ENCODE results near the gene HES5. TPM values are rescaled to one million over a fixed set of nuclear protein-coding genes. Genes with fewer than 3 reads are reported as not detected.
A peak's percentile ranks its signal among the peaks of the same experiment; 100 is the strongest.

The HES5 gene
- total and polyA plus RNA-seq, 2 of the 13 experiments (the other 11 are each of a cell fraction or from before 2014, with no cell fraction given), result not detected

GRCh38 chr1:2534687-2535441 lies 4.8 kb upstream of the HES5 start:
- in situ Hi-C loops (cut with HindIII; ENCODE audit: extremely low pct_ligation_motif_present, low pct_unique_long_range_greater_than_20kb), result no loop called here
- CTCF ChIA-PET (ENCODE audit: low intra/inter-chr PET ratio, low total read pairs), result no interaction called here
- no peak for FAIRE-seq
- Histone ChIP-seq H3K36me3 (replicated peaks in 1 of 2; ENCODE audit: control insufficient read depth in 1 of 2, insufficient read depth in 2 of 2, low read length in 2 of 2) (no peaks in the 10 kb centered on the region), H3K79me2 (ENCODE audit: insufficient read depth, low read length) (no peaks in the 10 kb centered on the region), H3K4me3 (replicated peaks in 1 of 3; ENCODE audit: insufficient read depth in 1 of 3, low read depth in 2 of 3, low read length in 3 of 3) (no peak overlapping the region), H3K4me2 (ENCODE audit: low read depth, low read length) (no peak overlapping the region), H3K9me3 (ENCODE audit: low read length) (no peaks in the 10 kb centered on the region), H3K27ac (ENCODE audit: extremely low read length, insufficient read depth, low read length) (no peak overlapping the region), H3K9ac (ENCODE audit: insufficient read depth, low read depth, low read length) (no peak overlapping the region), H3K4me1 (ENCODE audit: insufficient read depth, low read length) (peaks cover 7% of the 10 kb centered on the region; the same call in 1 of the 2 replicates), H3K27me3 (ENCODE audit: control insufficient read depth in 1 of 2, insufficient read depth in 2 of 2, low read length in 2 of 2) (peaks cover 15 to 67% of the 10 kb centered on the region in 2 experiments), H2AFZ (ENCODE audit: low read length) (no peak overlapping the region), H4K20me1 (ENCODE audit: insufficient read depth, low read length) (no peaks in the 10 kb centered on the region)
- POLR2A ChIA-PET, result interaction anchor here (1.4 to 2.1 kb wide), 3 partner anchors 9 to 11 kb away, joined by 5 to 7 read pairs (median 5); partner anchors contain the start of gene PANK4
- WGBS (ENCODE audit: low lambda C conversion rate), result 10% methylated on average over 11 of the region's 18 CpGs
- intact Hi-C loops (cut with micrococcal nuclease; ENCODE audit: unreplicated experiment), result no loop called here
- no TSS peak for BruUV-seq (replicated peaks)
- no peak; the same call in 2 of the 3 replicates for ATAC-seq
- TF ChIP-seq FOSL2 (CRISPR knock-in tag; IDR thresholded peaks at IDR 0.05) (peak; percentile 47), ZNF687 (CRISPR knock-in tag; IDR thresholded peaks at IDR 0.05) (0 out of 2 replicates have a peak, but pooled peaks have one; percentile 3), HNF1A (IDR thresholded peaks at IDR 0.05; ENCODE audit: low read depth) (no peak), HNF1A (CRISPR knock-in tag; IDR thresholded peaks at IDR 0.05; ENCODE audit: borderline replicate concordance) (no peak), PATZ1 (CRISPR knock-in tag; IDR thresholded peaks at IDR 0.05) (peak; percentile 20; the same call in 1 of the 2 replicates), RFX5 (IDR thresholded peaks at IDR 0.05; ENCODE audit: low read depth, low read length) (no peak), NR2F6 (IDR thresholded peaks at IDR 0.05) (no peak), NR2F6 (CRISPR knock-in tag; IDR thresholded peaks at IDR 0.05) (peak; percentile 22; the same call in 1 of the 2 replicates), ZKSCAN8 (CRISPR knock-in tag; IDR thresholded peaks at IDR 0.05; ENCODE audit: borderline replicate concordance) (peak; percentile 83)
- DNase-seq (ENCODE audit: low spot score), result no peak

All from HepG2 (cell line).